Measurements from ENCODE around the gene IRF1. TPM values are rescaled to one million over a fixed set of nuclear protein-coding genes. Genes with fewer than 3 reads are reported as not detected.

The IRF1 gene
- total and polyA plus RNA-seq, 2 of the 8 experiments (the other 6 are each of a cell fraction or from before 2014, with no cell fraction given) = 4.0 to 8.5 TPM

DNA sequence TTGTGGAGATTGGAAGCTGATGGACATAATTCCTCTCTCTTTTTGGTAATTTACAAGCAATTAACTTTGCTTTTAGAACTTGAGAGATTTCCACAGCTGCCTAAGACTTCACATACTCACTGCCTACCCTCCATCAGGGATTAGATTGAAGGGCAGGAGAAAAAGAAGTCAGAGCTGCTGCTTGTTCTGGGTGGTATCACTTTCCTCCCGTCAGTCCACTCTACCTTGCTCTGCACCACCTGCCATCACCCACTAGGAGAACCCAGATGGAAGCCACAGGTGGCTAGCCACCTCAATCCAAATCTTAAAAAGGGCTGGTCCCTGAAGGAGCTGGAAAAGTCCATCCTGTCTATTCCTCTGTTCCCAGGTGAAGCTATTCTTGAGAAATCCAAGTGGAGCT lies 10.5 kb downstream of the IRF1 start (continued):
- TF ChIP-seq, protein P1, sequence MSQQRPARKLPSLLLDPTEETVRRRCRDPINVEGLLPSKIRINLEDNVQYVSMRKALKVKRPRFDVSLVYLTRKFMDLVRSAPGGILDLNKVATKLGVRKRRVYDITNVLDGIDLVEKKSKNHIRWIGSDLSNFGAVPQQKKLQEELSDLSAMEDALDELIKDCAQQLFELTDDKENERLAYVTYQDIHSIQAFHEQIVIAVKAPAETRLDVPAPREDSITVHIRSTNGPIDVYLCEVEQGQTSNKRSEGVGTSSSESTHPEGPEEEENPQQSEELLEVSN (IDR thresholded peaks at IDR 0.05) = no peak

Data from H1 (cell line).